H1 (cell line): ENCODE results near the gene PARD3. TPM values are rescaled to one million over a fixed set of nuclear protein-coding genes. Genes with fewer than 3 reads are reported as not detected.

Experiments used
- CTCF ChIA-PET: fragments of 300-600 bp; sonication (Branson Sonifier 250); formaldehyde crosslinking; loops from one replicate; lab custom pipeline; 2021; ENCODE audit not compliant: partially characterized antibody; lab: Charles Lee
- POLR2A ChIA-PET: fragments of 300-600 bp; sonication (Branson Sonifier 250); formaldehyde crosslinking; loops from one replicate; lab custom pipeline; 2021; ENCODE audit warnings: inconsistent platforms; ENCODE audit not compliant: partially characterized antibody; lab: Charles Lee
- DNase-seq, 2 experiments: peaks; one replicate each; pipeline versions ENCODE4 v3.0.0 to v3.0.0-alpha.2; 2010 to 2022; ENCODE audit warnings: low spot score in 2 of 2, low read depth in 1 of 2, mixed read lengths in 1 of 2
- FAIRE-seq: peaks from 2 replicates; lab custom pipeline; 2011; peaks lifted over from hg19 to GRCh38; lab: Jason Lieb, UNC
- H2AFZ ChIP-seq: 2 replicates; pipeline ENCODE4 v1.8.1; 2012; ENCODE audit warnings: low read length, inconsistent platforms
- H2AK5ac ChIP-seq: 2 replicates; pipeline ENCODE4 v1.6.1; 2013; ENCODE audit warnings: low read depth, low read length
- H2BK120ac ChIP-seq: replicated peaks from 2 replicates; pipeline ENCODE3; 2013; ENCODE audit warnings: low read depth, low read length, inconsistent platforms
- H2BK12ac ChIP-seq: 2 replicates; pipeline ENCODE4 v1.6.1; 2013; ENCODE audit warnings: low read depth, low read length
- H2BK15ac ChIP-seq: 2 replicates; pipeline ENCODE4 v1.6.1; 2013; ENCODE audit warnings: low read length
- H2BK20ac ChIP-seq: 2 replicates; pipeline ENCODE4 v1.6.1; 2013; ENCODE audit warnings: low read length
- H2BK5ac ChIP-seq: 2 replicates; pipeline ENCODE4 v1.6.1; 2013; ENCODE audit warnings: low read depth, low read length
- H3K14ac ChIP-seq: 2 replicates; pipeline ENCODE4 v1.6.1; 2013; ENCODE audit warnings: inconsistent platforms; ENCODE audit not compliant: insufficient read length
- H3K18ac ChIP-seq: 2 replicates; pipeline ENCODE4 v1.6.1; 2013; ENCODE audit warnings: low read length; ENCODE audit errors: extremely low read depth
- H3K23ac ChIP-seq: 2 replicates; pipeline ENCODE4 v1.6.1; 2013; ENCODE audit warnings: inconsistent platforms; ENCODE audit not compliant: insufficient read length
- H3K23me2 ChIP-seq: 2 replicates; pipeline ENCODE4 v1.6.1; 2013; ENCODE audit warnings: low read depth, low read length
- H3K27ac ChIP-seq: 2 replicates; pipeline ENCODE4 v1.6.1; 2011; ENCODE audit warnings: low read depth, low read length, inconsistent platforms
- H3K27me3 ChIP-seq, 4 experiments: replicated peaks in 1 of 4; 1 replicate in 1 of 4; 2 replicates in 3 of 4; pipeline versions ENCODE4 v1.6.1 to v1.8.1; 2011 to 2013; ENCODE audit warnings: low read length in 3 of 4, mild to moderate bottlenecking in 3 of 4, inconsistent platforms in 2 of 4, mixed read lengths in 2 of 4, moderate library complexity in 1 of 4; ENCODE audit not compliant: control insufficient read depth in 3 of 4, insufficient read depth in 3 of 4; ENCODE audit errors: extremely low read depth in 1 of 4
- H3K36me3 ChIP-seq, 4 experiments: 2 replicates each; pipeline versions ENCODE4 v1.6.1 to v1.8.1; 2011 to 2013; ENCODE audit warnings: mild to moderate bottlenecking in 4 of 4, low read length in 3 of 4, moderate library complexity in 2 of 4, control low read depth in 1 of 4, inconsistent platforms in 1 of 4; ENCODE audit not compliant: insufficient read depth in 4 of 4, control insufficient read depth in 2 of 4
- H3K4ac ChIP-seq: replicated peaks from 2 replicates; pipeline ENCODE3; 2013; ENCODE audit warnings: low read length, low read depth, mixed read lengths, inconsistent platforms; ENCODE audit not compliant: insufficient read length
- H3K4me1 ChIP-seq, 4 experiments: replicated peaks in 1 of 4; 1 replicate in 1 of 4; 2 replicates in 3 of 4; pipeline versions ENCODE4 v1.6.1 to v1.8.1; 2011 to 2013; ENCODE audit warnings: low read length in 3 of 4, inconsistent platforms in 2 of 4, mixed read lengths in 1 of 4; ENCODE audit not compliant: insufficient read depth in 4 of 4, control insufficient read depth in 3 of 4
- H3K4me2 ChIP-seq, 2 experiments: 2 replicates each; pipeline versions ENCODE4 v1.6.1 to v1.8.1; 2011 to 2013; ENCODE audit warnings: low read depth in 2 of 2, low read length in 2 of 2, control low read depth in 1 of 2, inconsistent platforms in 1 of 2, mild to moderate bottlenecking in 1 of 2; ENCODE audit not compliant: insufficient read depth in 1 of 2
- H3K4me3 ChIP-seq, 4 experiments: fragments of 200-600, 300-600 bp in 1 of 4; sonication (generic), shearing (Covaris generic), sonication (Bioruptor Twin) in 1 of 4; 2 replicates each; pipeline versions ENCODE4 v1.5.1 to v1.8.1; 2011 to 2016; ENCODE audit warnings: low read length in 4 of 4, low read depth in 3 of 4, control low read depth in 2 of 4, inconsistent platforms in 2 of 4, mild to moderate bottlenecking in 2 of 4, mixed read lengths in 1 of 4, moderate library complexity in 1 of 4; ENCODE audit not compliant: insufficient read depth in 2 of 4; ENCODE audit errors: extremely low read depth in 1 of 4
- H3K56ac ChIP-seq: replicated peaks from 2 replicates; pipeline ENCODE3; 2013; ENCODE audit warnings: low read depth, mild to moderate bottlenecking, mixed read lengths, low read length, inconsistent platforms; ENCODE audit not compliant: insufficient read length
- H3K79me1 ChIP-seq: 2 replicates; pipeline ENCODE4 v1.6.1; 2013; ENCODE audit warnings: low read depth, low read length, control low read depth
- H3K79me2 ChIP-seq, 2 experiments: 2 replicates each; pipeline versions ENCODE4 v1.6.1 to v1.8.1; 2012 to 2013; ENCODE audit warnings: low read length in 2 of 2, mild to moderate bottlenecking in 2 of 2, inconsistent platforms in 1 of 2; ENCODE audit not compliant: insufficient read depth in 2 of 2, control insufficient read depth in 1 of 2
- H3K9ac ChIP-seq, 4 experiments: replicated peaks in 1 of 4; 1 replicate in 1 of 4; 2 replicates in 3 of 4; pipeline versions ENCODE4 v1.6.1 to v1.8.1; 2011 to 2013; ENCODE audit warnings: low read depth in 3 of 4, low read length in 3 of 4, control low read depth in 2 of 4, mild to moderate bottlenecking in 2 of 4, moderate library complexity in 2 of 4, inconsistent platforms in 1 of 4; ENCODE audit errors: extremely low read depth in 1 of 4
- H3K9me3 ChIP-seq, 2 experiments: 2 replicates each; pipeline versions ENCODE4 v1.6.1 to v1.8.1; 2012 to 2013; ENCODE audit warnings: mild to moderate bottlenecking in 2 of 2, moderate library complexity in 2 of 2, control low read depth in 1 of 2, inconsistent platforms in 1 of 2, low read depth in 1 of 2, low read length in 1 of 2, mixed read lengths in 1 of 2; ENCODE audit not compliant: insufficient read depth in 2 of 2
- H4K20me1 ChIP-seq, 2 experiments: replicated peaks in 1 of 2; 2 replicates each; pipeline versions ENCODE3 to v1.8.1; 2011 to 2013; ENCODE audit warnings: inconsistent platforms in 2 of 2, low read length in 2 of 2, mild to moderate bottlenecking in 1 of 2; ENCODE audit not compliant: insufficient read depth in 2 of 2, control insufficient read depth in 1 of 2
- H4K5ac ChIP-seq: 2 replicates; pipeline ENCODE4 v1.6.1; 2013; ENCODE audit warnings: low read length, low read depth, mixed read lengths, inconsistent platforms; ENCODE audit not compliant: insufficient read length
- H4K8ac ChIP-seq: 2 replicates; pipeline ENCODE4 v1.8.0; 2013; ENCODE audit warnings: mild to moderate bottlenecking, moderate library complexity, low read length, inconsistent platforms; ENCODE audit not compliant: insufficient read depth; ENCODE audit errors: extremely low read depth
- H4K91ac ChIP-seq: replicated peaks from 2 replicates; pipeline ENCODE3; 2013; ENCODE audit warnings: low read length, mixed read lengths, inconsistent platforms; ENCODE audit not compliant: insufficient read length
- BACH1 ChIP-seq: IDR thresholded peaks from 2 replicates; pipeline ENCODE4 v1.6.1; 2012; ENCODE audit warnings: low read length, improper control_type of control experiment
- BRCA1 ChIP-seq: IDR thresholded peaks from 2 replicates; pipeline ENCODE4 v1.6.1; 2012; ENCODE audit warnings: low read depth, low read length, improper control_type of control experiment
- EZH2 ChIP-seq: fragments of 200-600 bp; sonication (generic); IDR thresholded peaks from 2 replicates; pipeline ENCODE4 v1.7.1; 2012; ENCODE audit warnings: low read depth, mild to moderate bottlenecking, moderate library complexity, low read length, inconsistent platforms; ENCODE audit not compliant: severe bottlenecking
- GABPA ChIP-seq: IDR thresholded peaks from 2 replicates; pipeline ENCODE4 v1.6.1; 2011; ENCODE audit warnings: mild to moderate bottlenecking, low read length, moderate library complexity, borderline replicate concordance; ENCODE audit not compliant: insufficient read depth
- HDAC2 ChIP-seq, 2 experiments: fragments of 300-600 bp in 1 of 2; sonication (generic) in 1 of 2; IDR thresholded peaks; 2 replicates each; pipeline ENCODE4 v1.6.1; 2011 to 2012; ENCODE audit warnings: low read depth in 2 of 2, low read length in 2 of 2, mild to moderate bottlenecking in 2 of 2, moderate library complexity in 2 of 2, borderline replicate concordance in 1 of 2, inconsistent platforms in 1 of 2
- KDM4A ChIP-seq: IDR thresholded peaks from one replicate; pipeline ENCODE4 v1.7.1; 2012; ENCODE audit warnings: low read depth, mild to moderate bottlenecking, moderate library complexity, low read length, inconsistent platforms; ENCODE audit not compliant: severe bottlenecking
- MAFK ChIP-seq: IDR thresholded peaks from 2 replicates; pipeline ENCODE4 v1.6.1; 2012; ENCODE audit warnings: low read depth, mild to moderate bottlenecking, improper control_type of control experiment, low read length
- POU5F1 ChIP-seq: IDR thresholded peaks from 2 replicates; pipeline ENCODE4 v1.6.1; 2011; ENCODE audit warnings: low read depth, mild to moderate bottlenecking, low read length, moderate library complexity
- SIN3A ChIP-seq, 2 experiments: IDR thresholded peaks in 1 of 2; conservative IDR thresholded peaks in 1 of 2; 2 replicates each; pipeline ENCODE4 v1.6.1; 2011 to 2012; ENCODE audit warnings: low read length in 2 of 2, improper control_type of control experiment in 1 of 2, low read depth in 1 of 2, mild to moderate bottlenecking in 1 of 2
- SP2 ChIP-seq: IDR thresholded peaks from 2 replicates; pipeline ENCODE4 v1.6.1; 2012; ENCODE audit warnings: mild to moderate bottlenecking, low read length, inconsistent platforms
- SRF ChIP-seq: IDR thresholded peaks from 2 replicates; pipeline ENCODE4 v1.6.1; 2011; ENCODE audit warnings: mild to moderate bottlenecking, low read depth, low read length, moderate library complexity
- ZNF274 ChIP-seq: IDR thresholded peaks from 2 replicates; pipeline ENCODE4 v1.7.0; 2012; ENCODE audit warnings: low read length, borderline replicate concordance; ENCODE audit errors: extremely low read depth
- WGBS, 2 experiments: shearing (Covaris generic) in 1 of 2; methylation state at CpG; one replicate each; pipeline versions ENCODE4 v1.1.6 to v1.1.7; 2013 to 2015; ENCODE audit warnings: low lambda C conversion rate in 2 of 2, mixed read lengths in 2 of 2, inconsistent platforms in 1 of 2, low coverage in 1 of 2, missing lambda C conversion rate in 1 of 2; ENCODE audit not compliant: insufficient replicate concordance in 2 of 2, insufficient coverage in 1 of 2, insufficient read length in 1 of 2; ENCODE audit errors: extremely low coverage in 1 of 2, missing lambda C conversion rate in 1 of 2; 5-methylcytosine and 5-hydroxymethylcytosine counted together
- polyA plus RNA-seq, 7 experiments: library from polyadenylated mRNA; depleted of rRNA in 3 of 7; stranded (reverse) in 5 of 7; unstranded in 2 of 7; fragments of >200 nt in 5 of 7; fragments of 200-250 nt in 2 of 7; gene quantifications; 1 replicate in 5 of 7; 2 replicates in 1 of 7; 4 replicates in 1 of 7; pipeline versions ENCODE4 v1.2.1 to v1.2.3, GENCODE V29; 2011 to 2013; ENCODE audit warnings: missing spikeins in 2 of 7, mixed read lengths in 2 of 7
- total RNA-seq: library from RNA; stranded (reverse); fragmentation: NEBNext Ultra II Directional; extraction: Animal tissue kit (Norgen Biotek cat#: 25700); gene quantifications from 2 replicates; pipeline ENCODE4 v1.2.1, GENCODE V29; 2021
- TF ChIP-seq, protein P1 (sequence below): IDR thresholded peaks from 2 replicates; pipeline ENCODE4 v1.6.1; 2012; ENCODE audit warnings: inconsistent platforms

Gene PARD3
- total and polyA plus RNA-seq, 2 of the 8 experiments (the other 6 are each of a cell fraction or from before 2014, with no cell fraction given): 19.7 to 49.1 TPM

DNA sequence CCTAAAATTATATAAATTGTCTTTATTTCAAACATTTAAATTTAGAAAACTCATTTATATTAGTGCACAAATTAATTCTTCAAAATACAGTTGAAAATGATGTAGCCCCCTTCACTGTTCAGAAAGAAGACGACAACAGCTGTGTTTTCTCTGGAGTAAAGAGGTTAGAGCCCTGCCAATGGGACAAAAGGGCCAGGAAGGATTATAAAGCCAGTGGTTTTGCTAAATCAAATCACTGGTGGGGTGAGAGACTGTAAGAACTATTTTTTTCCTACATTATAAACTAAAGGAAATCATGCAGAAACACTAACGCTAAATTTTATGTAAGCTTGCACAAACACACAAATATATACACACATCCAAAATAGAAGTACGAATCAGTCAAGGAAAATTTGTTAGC is 386.6 kb downstream of the PARD3 start:
- H2AK5ac ChIP-seq: no peak overlapping the region; the same call in 1 of the 2 replicates
- no peak overlapping the region for H4K91ac ChIP-seq
- H3K4me2 ChIP-seq: no peak overlapping the region; a peak in 1 of 4 replicates
- peaks cover 4% of the 10 kb centered on the region; the same call in 1 of the 2 replicates for H3K23me2 ChIP-seq
- no peaks in the 10 kb centered on the region for H3K36me3 ChIP-seq
- H4K8ac ChIP-seq: no peak overlapping the region
- H2BK12ac ChIP-seq: peak overlapping the region; percentile 89; the same call in 1 of the 2 replicates
- no peak overlapping the region for H3K18ac ChIP-seq
- no peak overlapping the region for H4K5ac ChIP-seq
- H3K79me1 ChIP-seq: no peaks in the 10 kb centered on the region
- 0 out of 4 replicates have a peak, but pooled peaks cover 0 to 11% of the 10 kb centered on the region in 2 experiments for H3K79me2 ChIP-seq
- H2BK5ac ChIP-seq: no peak overlapping the region
- no peaks in the 10 kb centered on the region for H3K9me3 ChIP-seq
- no peaks in the 10 kb centered on the region for H4K20me1 ChIP-seq
- no peak overlapping the region for H3K23ac ChIP-seq
- FAIRE-seq (no peak), DNase-seq (no peak)
- no peak overlapping the region for H3K27ac ChIP-seq
- 49% methylated on average over 3 of the region's 3 CpGs; no CpG with 5 or more reads in 1 of the 2 experiments for WGBS, 2 experiments
- no peak overlapping the region for H3K9ac ChIP-seq
- H2BK20ac ChIP-seq: no peak overlapping the region
- ChIA-PET POLR2A (no interaction called here), CTCF (interaction anchor here (0.6 to 1.5 kb wide), 3 partner anchors 25 to 246 kb away, joined by 3 to 5 read pairs (median 4); no protein-coding TSS in a partner anchor)
- peaks cover 1 to 15% (median 6%) of the 10 kb centered on the region in 4 experiments; a peak in 5 of 7 replicates for H3K4me1 ChIP-seq
- H2BK120ac ChIP-seq: peak overlapping the region; percentile 33
- no peak overlapping the region for H3K56ac ChIP-seq
- H3K14ac ChIP-seq: no peak overlapping the region
- no peak overlapping the region for H3K4ac ChIP-seq
- H3K4me3 ChIP-seq: no peak overlapping the region
- no peaks in the 10 kb centered on the region; a peak in 1 of 7 replicates for H3K27me3 ChIP-seq
- no peak overlapping the region for H2BK15ac ChIP-seq
- no peak overlapping the region for H2AFZ ChIP-seq
- TF ChIP-seq, protein P1, sequence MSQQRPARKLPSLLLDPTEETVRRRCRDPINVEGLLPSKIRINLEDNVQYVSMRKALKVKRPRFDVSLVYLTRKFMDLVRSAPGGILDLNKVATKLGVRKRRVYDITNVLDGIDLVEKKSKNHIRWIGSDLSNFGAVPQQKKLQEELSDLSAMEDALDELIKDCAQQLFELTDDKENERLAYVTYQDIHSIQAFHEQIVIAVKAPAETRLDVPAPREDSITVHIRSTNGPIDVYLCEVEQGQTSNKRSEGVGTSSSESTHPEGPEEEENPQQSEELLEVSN: no peak
- TF ChIP-seq SRF (no peak), BACH1 (no peak), SIN3A (conservative IDR thresholded peaks at IDR 0.05 in 1 of 2, IDR thresholded peaks at IDR 0.05 in 1 of 2; ENCODE audit: low read depth in 1 of 2, low read length in 2 of 2) (no peak), MAFK (no peak), KDM4A (no peak), BRCA1 (no peak), GABPA (no peak), POU5F1 (no peak), ZNF274 (no peak), EZH2 (no peak), SP2 (no peak), HDAC2 (IDR thresholded peaks at IDR 0.05; ENCODE audit: borderline replicate concordance in 1 of 2, low read depth in 2 of 2, low read length in 2 of 2) (no peak)
